ENCODE data around the gene NKX3-2. TPM values are rescaled to one million over a fixed set of nuclear protein-coding genes. Genes with fewer than 3 reads are reported as not detected.

Gene NKX3-2
- total and polyA plus RNA-seq, 2 of the 4 experiments (the other 2 are of a cell fraction), result 0.05 TPM; not detected in 1

- H2AK9ac ChIP-seq (replicated peaks; ENCODE audit: low read depth, low read length, poor library complexity), result no peak overlapping the region
- H2BK20ac ChIP-seq (ENCODE audit: low read depth, low read length), result no peak overlapping the region
- no peak overlapping the region for H3K23ac ChIP-seq (ENCODE audit: low read depth, low read length)
- H4K20me1 ChIP-seq (ENCODE audit: insufficient read depth, low read length), result no peaks in the 10 kb centered on the region
- H3K79me1 ChIP-seq (ENCODE audit: low read depth in 1 of 2, low read length in 2 of 2), result no peaks in the 10 kb centered on the region
- TF ChIP-seq ELK1 (IDR thresholded peaks at IDR 0.05; ENCODE audit: borderline replicate concordance, low read depth, low read length) (no peak), BHLHE40 (IDR thresholded peaks at IDR 0.05; ENCODE audit: low read depth, low read length) (peak; percentile 57; the same call in 1 of the 2 replicates), MAZ (IDR thresholded peaks at IDR 0.05; ENCODE audit: borderline replicate concordance, low read depth, low read length) (no peak)
- peaks cover 4% of the 10 kb centered on the region; the same call in 1 of the 2 replicates for H3K9me1 ChIP-seq (ENCODE audit: insufficient read depth, low read length)
- intact Hi-C loops (cut with micrococcal nuclease), result no loop called here
- no peak overlapping the region for H3K56ac ChIP-seq (ENCODE audit: extremely low read depth, insufficient read depth, low read length)
- peaks cover 5% of the 10 kb centered on the region; the same call in 1 of the 2 replicates for H3K4me1 ChIP-seq (ENCODE audit: control insufficient read depth, insufficient read depth, low read length)
- CTCF ChIA-PET, result no interaction called here
- no peaks in the 10 kb centered on the region for H3K36me3 ChIP-seq (ENCODE audit: control insufficient read depth, insufficient read depth, low read length)
- peak overlapping the region in 1 of 2 experiments; percentile 44; a peak in 1 of 4 replicates for H4K8ac ChIP-seq (ENCODE audit: low read depth in 2 of 2, low read length in 2 of 2)
- no peak overlapping the region for H4K91ac ChIP-seq (ENCODE audit: insufficient read depth, low read depth, low read length)
- POLR2A ChIA-PET (ENCODE audit: unreplicated experiment), result interaction anchor here (0.6 kb wide), 2 partner anchors 716 to 841 kb away, joined by 4 to 6 read pairs; no protein-coding TSS in a partner anchor
- no peak overlapping the region for H3K14ac ChIP-seq (replicated peaks; ENCODE audit: low read depth, low read length)
- ATAC-seq (ENCODE audit: low read depth) (peak; percentile 76), DNase-seq (peak; percentile 78)
- no peak overlapping the region for H3K4me2 ChIP-seq (ENCODE audit: low read depth, low read length)
- H3K4me3 ChIP-seq (ENCODE audit: insufficient read depth, low read depth, low read length), result no peak overlapping the region
- H2BK15ac ChIP-seq (ENCODE audit: low read depth, low read length), result no peak overlapping the region
- H2AFZ ChIP-seq (replicated peaks; ENCODE audit: low read length, poor library complexity), result no peak overlapping the region
- H2BK120ac ChIP-seq (ENCODE audit: low read depth, low read length), result peak overlapping the region; percentile 60; the same call in 1 of the 2 replicates
- H2AK5ac ChIP-seq (ENCODE audit: low read depth, low read length), result no peak overlapping the region
- no peaks in the 10 kb centered on the region for H3K9me3 ChIP-seq (ENCODE audit: control insufficient read depth, insufficient read depth, low read length)
- no peak overlapping the region for H2BK5ac ChIP-seq (ENCODE audit: low read depth, low read length, poor library complexity, severe bottlenecking)
- H3K9ac ChIP-seq (ENCODE audit: low read depth, low read length), result no peak overlapping the region
- 7% methylated on average over 2 of the region's 2 CpGs; no CpG with 5 or more reads in 1 of the 2 experiments for WGBS, 2 experiments (ENCODE audit: extremely low coverage in 2 of 2, insufficient read length in 1 of 2)
- no peak overlapping the region for H3K4ac ChIP-seq (ENCODE audit: low read depth, low read length)
- no peak overlapping the region for H4K5ac ChIP-seq (ENCODE audit: low read depth, low read length)
- dilution Hi-C loops (cut with HindIII; ENCODE audit: low sequenced_read_pairs, unreplicated experiment), result no loop called here
- H3K27me3 ChIP-seq (ENCODE audit: control insufficient read depth, insufficient read depth, low read length), result no peaks in the 10 kb centered on the region
- H3K18ac ChIP-seq (ENCODE audit: low read depth, low read length), result no peak overlapping the region
- no TSS peak for BruUV-seq (replicated peaks)
- in situ Hi-C loops (cut with MboI; ENCODE audit: low sequenced_read_pairs), result no loop called here
- no peak overlapping the region for H3K27ac ChIP-seq (ENCODE audit: insufficient read depth, low read length)
These were observed 15.1 kb upstream of the NKX3-2 start for GRCh38 chr4:13559413-13559812.
